Natural killer cell (primary cell): ENCODE data around the gene LPCAT4. TPM values are rescaled to one million over a fixed set of nuclear protein-coding genes. Genes with fewer than 3 reads are reported as not detected.

Source experiments
- ATAC-seq, 3 donors: fragments of 150-1000 bp in 2 of 3; fragments of 200-7000 bp in 1 of 3; cut with Tn5 transposase; 1 replicate in 1 of 3; 2 replicates in 2 of 3; pipeline ENCODE4 v1.10.0; 2021; ENCODE audit warnings: mild to moderate bottlenecking in 2 of 3, moderate library complexity in 2 of 3
- DNase-seq, 2 donors: peaks; one replicate each; pipeline versions ENCODE4 v3.0.0 to v3.0.0-alpha.2; 2013 to 2021; ENCODE audit warnings: mixed read lengths in 1 of 2
- H3K27ac ChIP-seq: one replicate; pipeline ENCODE4 v1.5.1; 2013; ENCODE audit warnings: mild to moderate bottlenecking, low read length
- H3K27me3 ChIP-seq: one replicate; pipeline ENCODE4 v1.6.1; 2013; ENCODE audit warnings: low read length; ENCODE audit not compliant: control insufficient read depth, insufficient read depth
- H3K36me3 ChIP-seq: one replicate; pipeline ENCODE4 v1.6.1; 2013; ENCODE audit warnings: low read length; ENCODE audit not compliant: control insufficient read depth, insufficient read depth
- H3K4me1 ChIP-seq: one replicate; pipeline ENCODE4 v1.6.1; 2013; ENCODE audit warnings: low read length; ENCODE audit not compliant: control insufficient read depth, insufficient read depth
- H3K4me3 ChIP-seq: one replicate; pipeline ENCODE4 v1.5.1; 2013; ENCODE audit warnings: low read length
- H3K9me3 ChIP-seq: one replicate; pipeline ENCODE4 v1.6.1; 2013; ENCODE audit warnings: low read length; ENCODE audit not compliant: control insufficient read depth, insufficient read depth
- H3K27ac Mint-ChIP-seq, 2 donors: one replicate each; pipeline ENCODE4 v1.8.0; 2022; ENCODE audit warnings: mild to moderate bottlenecking in 2 of 2, mixed read lengths in 2 of 2, moderate library complexity in 1 of 2
- H3K27me3 Mint-ChIP-seq, 2 donors: one replicate each; pipeline ENCODE4 v1.8.0; 2022; ENCODE audit warnings: low read depth in 2 of 2, mixed read lengths in 2 of 2
- H3K36me3 Mint-ChIP-seq: one replicate; pipeline ENCODE4 v1.8.0; 2022; ENCODE audit warnings: mixed read lengths
- H3K4me1 Mint-ChIP-seq, 2 donors: one replicate each; pipeline ENCODE4 v1.8.0; 2022; ENCODE audit warnings: mixed read lengths in 2 of 2
- H3K4me3 Mint-ChIP-seq: one replicate; pipeline ENCODE4 v1.8.0; 2022; ENCODE audit warnings: mild to moderate bottlenecking, moderate library complexity, mixed read lengths
- H3K9me3 Mint-ChIP-seq, 2 donors: one replicate each; pipeline ENCODE4 v1.8.0; 2022; ENCODE audit warnings: mixed read lengths in 2 of 2
- WGBS: methylation state at CpG from one replicate; pipeline ENCODE4 v1.1.7; 2013; ENCODE audit warnings: missing lambda C conversion rate; ENCODE audit not compliant: insufficient coverage; 5-methylcytosine and 5-hydroxymethylcytosine counted together
- intact Hi-C: fragments of 100-400 bp; cut with micrococcal nuclease; formaldehyde crosslinking; loops from one replicate; pipeline ENCODE4 v1.14.2; 2022
- total RNA-seq, 4 donors: library from RNA; stranded (reverse); fragments of 120-200 nt in 1 of 4; gene quantifications; one replicate each; pipeline versions ENCODE4 v1.2.3 to v1.2.4, GENCODE V29; 2013 to 2022
- TF ChIP-seq, protein P1 (sequence below): fragments of 200-600 bp; IDR thresholded peaks from one replicate; pipeline ENCODE4 v1.8.0; 2022; ENCODE audit warnings: antibody characterized with exemption

The LPCAT4 gene
- total RNA-seq, 3 donors from 2014 or later (not counting 1 experiment from before 2014, with no cell fraction given), result 42.1 to 50.1 (median 44.5) TPM

- Mint-ChIP-seq H3K4me3 (no peak overlapping the region), H3K27me3 (no peaks in the 10 kb centered on the region), H3K9me3 (no peaks in the 10 kb centered on the region), H3K4me1 (no peaks in the 10 kb centered on the region), H3K27ac (no peak overlapping the region), H3K36me3 (no peaks in the 10 kb centered on the region)
- Histone ChIP-seq H3K4me3 (no peak overlapping the region), H3K4me1 (no peaks in the 10 kb centered on the region), H3K27ac (no peak overlapping the region), H3K9me3 (no peaks in the 10 kb centered on the region), H3K27me3 (no peaks in the 10 kb centered on the region), H3K36me3 (no peaks in the 10 kb centered on the region)
- no CpG with 5 or more reads among the region's 2 CpGs for WGBS
- intact Hi-C loops, result no loop called here
- DNase-seq (no peak), ATAC-seq (no peak)
- TF ChIP-seq, protein P1, sequence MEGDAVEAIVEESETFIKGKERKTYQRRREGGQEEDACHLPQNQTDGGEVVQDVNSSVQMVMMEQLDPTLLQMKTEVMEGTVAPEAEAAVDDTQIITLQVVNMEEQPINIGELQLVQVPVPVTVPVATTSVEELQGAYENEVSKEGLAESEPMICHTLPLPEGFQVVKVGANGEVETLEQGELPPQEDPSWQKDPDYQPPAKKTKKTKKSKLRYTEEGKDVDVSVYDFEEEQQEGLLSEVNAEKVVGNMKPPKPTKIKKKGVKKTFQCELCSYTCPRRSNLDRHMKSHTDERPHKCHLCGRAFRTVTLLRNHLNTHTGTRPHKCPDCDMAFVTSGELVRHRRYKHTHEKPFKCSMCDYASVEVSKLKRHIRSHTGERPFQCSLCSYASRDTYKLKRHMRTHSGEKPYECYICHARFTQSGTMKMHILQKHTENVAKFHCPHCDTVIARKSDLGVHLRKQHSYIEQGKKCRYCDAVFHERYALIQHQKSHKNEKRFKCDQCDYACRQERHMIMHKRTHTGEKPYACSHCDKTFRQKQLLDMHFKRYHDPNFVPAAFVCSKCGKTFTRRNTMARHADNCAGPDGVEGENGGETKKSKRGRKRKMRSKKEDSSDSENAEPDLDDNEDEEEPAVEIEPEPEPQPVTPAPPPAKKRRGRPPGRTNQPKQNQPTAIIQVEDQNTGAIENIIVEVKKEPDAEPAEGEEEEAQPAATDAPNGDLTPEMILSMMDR, result no peak
Measured at GRCh38 chr15:34374816-34375215, 7.8 kb upstream of the LPCAT4 start.

DNA sequence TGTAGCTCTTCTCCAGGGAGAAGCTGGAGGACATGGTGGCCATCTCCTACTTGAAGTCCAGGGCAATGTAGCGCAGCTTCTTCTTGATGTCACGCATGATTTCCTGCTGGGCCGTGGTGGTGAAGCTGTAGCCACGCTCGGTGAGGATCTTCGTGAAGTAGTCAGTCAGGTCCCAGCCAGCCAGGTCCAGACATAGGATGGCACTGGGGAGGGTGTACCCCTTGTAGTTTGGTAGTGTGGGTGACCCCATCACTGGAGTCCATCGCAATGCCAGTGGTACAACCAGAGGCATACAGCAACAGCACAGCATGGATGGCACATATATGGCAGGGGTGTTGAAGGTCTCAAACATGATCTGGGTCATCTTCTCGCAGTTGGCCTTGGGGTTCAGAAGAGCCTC lies 7.0 kb upstream of the LPCAT4 start:
- Mint-ChIP-seq H3K4me3 (no peak overlapping the region), H3K36me3 (no peaks in the 10 kb centered on the region), H3K4me1 (no peaks in the 10 kb centered on the region), H3K27ac (no peak overlapping the region), H3K9me3 (no peaks in the 10 kb centered on the region), H3K27me3 (no peaks in the 10 kb centered on the region)
- Histone ChIP-seq H3K36me3 (no peaks in the 10 kb centered on the region), H3K27ac (no peak overlapping the region), H3K4me3 (no peak overlapping the region), H3K4me1 (peaks cover 4% of the 10 kb centered on the region), H3K9me3 (no peaks in the 10 kb centered on the region), H3K27me3 (no peaks in the 10 kb centered on the region)
- 98% methylated on average over 8 of the region's 8 CpGs for WGBS
- DNase-seq, result no peak
- intact Hi-C loops, result no loop called here
- no peak for ATAC-seq
- TF ChIP-seq, protein P1, result no peak

GRCh38 chr15:34370643-34371042 lies 3.6 kb upstream of the LPCAT4 start:
- H3K4me1 Mint-ChIP-seq, result peaks cover 20 to 26% of the 10 kb centered on the region in 2 donors
- DNase-seq (no peak), ATAC-seq (no peak)
- no peaks in the 10 kb centered on the region for H3K9me3 ChIP-seq
- H3K4me3 Mint-ChIP-seq, result no peak overlapping the region
- WGBS, result 73% methylated on average over 2 of the region's 2 CpGs
- no peaks in the 10 kb centered on the region for H3K27me3 Mint-ChIP-seq
- H3K4me1 ChIP-seq, result peaks cover 25% of the 10 kb centered on the region
- no peak overlapping the region for H3K4me3 ChIP-seq
- no peaks in the 10 kb centered on the region for H3K36me3 ChIP-seq
- intact Hi-C loops, result no loop called here
- no peaks in the 10 kb centered on the region for H3K27me3 ChIP-seq
- no peak overlapping the region for H3K27ac Mint-ChIP-seq
- H3K9me3 Mint-ChIP-seq, result no peaks in the 10 kb centered on the region
- no peaks in the 10 kb centered on the region for H3K36me3 Mint-ChIP-seq
- H3K27ac ChIP-seq, result no peak overlapping the region
- TF ChIP-seq, protein P1, result no peak

- intact Hi-C loops, result no loop called here
- H3K4me1 ChIP-seq, result peaks cover 30% of the 10 kb centered on the region
- ATAC-seq (no peak), DNase-seq (no peak)
- no peak overlapping the region for H3K4me3 ChIP-seq
- WGBS, result 73% methylated on average over 2 of the region's 2 CpGs
- no peaks in the 10 kb centered on the region for H3K9me3 ChIP-seq
- Mint-ChIP-seq H3K27ac (no peak overlapping the region), H3K4me3 (peak overlapping the region; percentile 28), H3K9me3 (no peaks in the 10 kb centered on the region), H3K36me3 (no peaks in the 10 kb centered on the region), H3K4me1 (peaks cover 23 to 30% of the 10 kb centered on the region in 2 donors), H3K27me3 (no peaks in the 10 kb centered on the region)
- H3K27me3 ChIP-seq, result no peaks in the 10 kb centered on the region
- TF ChIP-seq, protein P1, result no peak
- no peaks in the 10 kb centered on the region for H3K36me3 ChIP-seq
- H3K27ac ChIP-seq, result no peak overlapping the region
Measured at GRCh38 chr15:34370129-34370528, 3.1 kb upstream of the LPCAT4 start.
